PC-3 (cell line): ENCODE data around the gene ISY1. TPM values are rescaled to one million over a fixed set of nuclear protein-coding genes. Genes with fewer than 3 reads are reported as not detected.

Experiments
- ATAC-seq: fragments of 200-7000 bp; cut with Tn5 transposase; 2 replicates; pipeline ENCODE4 v1.9.1; 2020; ENCODE audit warnings: mild to moderate bottlenecking, moderate library complexity
- BruUV-seq: library from RNA; stranded (reverse); fragments of 400-500 nt; replicated peaks from 2 replicates; lab custom pipeline; 2021; lab: Mats Ljungman, UMichigan
- CTCF ChIA-PET: fragments of 300-600 bp; sonication (Branson Sonifier 250); formaldehyde crosslinking; loops from one replicate; lab custom pipeline; 2022; ENCODE audit warnings: antibody characterized with exemption; lab: Charles Lee
- POLR2A ChIA-PET: fragments of 300-600 bp; sonication (Branson Sonifier 250); formaldehyde crosslinking; loops from one replicate; lab custom pipeline; 2022; ENCODE audit warnings: antibody characterized with exemption; ENCODE audit not compliant: unreplicated experiment; lab: Charles Lee
- DNase-seq: peaks from one replicate; pipeline ENCODE4 v3.0.0-alpha.2; 2015
- H2AFZ ChIP-seq: fragments of 300-600 bp; sonication (generic); 2 replicates; pipeline ENCODE4 v1.6.0; 2016; ENCODE audit warnings: antibody characterized with exemption, low read length
- H3F3A ChIP-seq: fragments of 300-600 bp; sonication (generic); one replicate; pipeline ENCODE4 v1.6.0; 2017; ENCODE audit warnings: antibody characterized with exemption, low read length, control low read depth, mild to moderate bottlenecking; ENCODE audit not compliant: unreplicated experiment
- H3K27ac ChIP-seq: fragments of 300-600 bp; sonication (generic); 2 replicates; pipeline ENCODE4 v1.5.1; 2016; ENCODE audit warnings: mild to moderate bottlenecking, low read length
- H3K27me3 ChIP-seq: fragments of 300-600 bp; sonication (generic); 2 replicates; pipeline ENCODE4 v1.6.1; 2016; ENCODE audit warnings: low read length, mixed read lengths
- H3K36me3 ChIP-seq: fragments of 300-600 bp; sonication (generic); 2 replicates; pipeline ENCODE4 v1.6.1; 2016; ENCODE audit warnings: low read depth, mixed run types, low read length, mixed read lengths
- H3K4me1 ChIP-seq: fragments of 300-600 bp; sonication (generic); 2 replicates; pipeline ENCODE4 v1.5.1; 2016; ENCODE audit warnings: low read length; ENCODE audit not compliant: insufficient read depth
- H3K4me2 ChIP-seq: fragments of 300-600 bp; sonication (generic); 2 replicates; pipeline ENCODE4 v1.6.0; 2016; ENCODE audit warnings: low read length
- H3K4me3 ChIP-seq: fragments of 300-600 bp; sonication (generic); 2 replicates; pipeline ENCODE4 v1.5.1; 2016; ENCODE audit warnings: mild to moderate bottlenecking, low read length, mixed read lengths
- H3K79me2 ChIP-seq: fragments of 300-600 bp; sonication (generic); 2 replicates; pipeline ENCODE4 v1.6.1; 2017; ENCODE audit warnings: low read length, mixed read lengths
- H3K9ac ChIP-seq: fragments of 300-600 bp; sonication (generic); 2 replicates; pipeline ENCODE4 v1.6.0; 2016; ENCODE audit warnings: mild to moderate bottlenecking, low read length
- H3K9me2 ChIP-seq: fragments of 300-600 bp; sonication (generic); replicated peaks from 2 replicates; pipeline ENCODE4 v1.6.1; 2016; ENCODE audit warnings: mixed run types, low read length, mixed read lengths
- H3K9me3 ChIP-seq: fragments of 300-600 bp; sonication (generic); 2 replicates; pipeline ENCODE4 v1.6.1; 2016; ENCODE audit warnings: low read length, mixed read lengths
- H4K20me1 ChIP-seq: fragments of 300-600 bp; sonication (generic); 2 replicates; pipeline ENCODE4 v1.6.1; 2016; ENCODE audit warnings: low read length, mixed read lengths
- EZH2 ChIP-seq: fragments of 300-600 bp; sonication (generic); IDR thresholded peaks from one replicate; pipeline ENCODE4 v1.6.1; 2017; ENCODE audit warnings: antibody characterized with exemption, mild to moderate bottlenecking, low read length; ENCODE audit not compliant: unreplicated experiment
- EZH2phosphoT487 ChIP-seq: fragments of 300-600 bp; sonication (generic); IDR thresholded peaks from 2 replicates; pipeline ENCODE4 v1.6.1; 2018; ENCODE audit warnings: mild to moderate bottlenecking, antibody characterized with exemption, low read length, borderline replicate concordance
- intact Hi-C: fragments of 100-400 bp; cut with micrococcal nuclease; formaldehyde crosslinking; loops from 2 replicates; pipeline ENCODE4 v1.9.0; 2023
- total RNA-seq: library from RNA; depleted of rRNA; stranded (reverse); fragments of >200 nt; gene quantifications from 2 replicates; pipeline ENCODE4 v1.2.3, GENCODE V29; 2014
- TF ChIP-seq, protein P1 (sequence below): fragments of 300-600 bp; sonication (generic); conservative IDR thresholded peaks from 2 replicates; pipeline ENCODE4 v1.5.1; 2017; ENCODE audit warnings: antibody characterized with exemption, low read depth, mild to moderate bottlenecking, low read length

ISY1 gene
- total RNA-seq, 1 experiment from 2014 or later, result 18.1 TPM

DNA sequence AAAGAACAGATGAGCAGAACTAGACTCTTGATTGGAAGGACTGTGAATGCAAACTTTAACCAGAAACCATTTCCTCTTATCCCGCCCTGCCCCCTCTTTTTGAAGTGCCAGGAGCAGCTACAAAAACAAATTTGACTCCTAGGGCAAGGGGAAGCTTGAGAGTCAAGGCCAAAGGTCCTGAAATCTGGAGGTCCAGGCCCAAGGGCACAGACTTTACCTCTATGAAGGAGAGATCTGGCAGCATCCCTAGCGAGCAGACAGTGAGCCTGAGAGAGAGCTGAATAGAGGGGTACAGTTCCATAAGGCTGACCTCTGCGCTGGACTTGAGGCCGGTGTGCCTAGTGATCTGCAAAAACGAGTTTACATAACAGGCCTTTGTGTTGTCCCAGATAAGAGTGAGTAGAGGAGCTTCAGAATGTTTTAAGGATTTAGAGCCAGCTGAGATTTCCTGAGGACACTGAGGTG, 44.3 kb downstream of the ISY1 start:
- ATAC-seq (no peak), DNase-seq (no peak)
- Histone ChIP-seq H3K9me2 (no peaks in the 10 kb centered on the region), H3K4me3 (no peak overlapping the region), H3F3A (no peaks in the 10 kb centered on the region), H2AFZ (no peak overlapping the region), H3K27ac (no peak overlapping the region), H4K20me1 (no peaks in the 10 kb centered on the region), H3K4me2 (no peak overlapping the region), H3K4me1 (peaks cover 16% of the 10 kb centered on the region), H3K27me3 (no peaks in the 10 kb centered on the region), H3K79me2 (peaks cover 39% of the 10 kb centered on the region), H3K9ac (no peak overlapping the region), H3K36me3 (no peaks in the 10 kb centered on the region), H3K9me3 (no peaks in the 10 kb centered on the region)
- CTCF ChIA-PET, result no interaction called here
- no TSS peak for BruUV-seq
- POLR2A ChIA-PET, result no interaction called here
- intact Hi-C loops, result no loop called here
- TF ChIP-seq EZH2phosphoT487, result no peak
- TF ChIP-seq, protein P1, sequence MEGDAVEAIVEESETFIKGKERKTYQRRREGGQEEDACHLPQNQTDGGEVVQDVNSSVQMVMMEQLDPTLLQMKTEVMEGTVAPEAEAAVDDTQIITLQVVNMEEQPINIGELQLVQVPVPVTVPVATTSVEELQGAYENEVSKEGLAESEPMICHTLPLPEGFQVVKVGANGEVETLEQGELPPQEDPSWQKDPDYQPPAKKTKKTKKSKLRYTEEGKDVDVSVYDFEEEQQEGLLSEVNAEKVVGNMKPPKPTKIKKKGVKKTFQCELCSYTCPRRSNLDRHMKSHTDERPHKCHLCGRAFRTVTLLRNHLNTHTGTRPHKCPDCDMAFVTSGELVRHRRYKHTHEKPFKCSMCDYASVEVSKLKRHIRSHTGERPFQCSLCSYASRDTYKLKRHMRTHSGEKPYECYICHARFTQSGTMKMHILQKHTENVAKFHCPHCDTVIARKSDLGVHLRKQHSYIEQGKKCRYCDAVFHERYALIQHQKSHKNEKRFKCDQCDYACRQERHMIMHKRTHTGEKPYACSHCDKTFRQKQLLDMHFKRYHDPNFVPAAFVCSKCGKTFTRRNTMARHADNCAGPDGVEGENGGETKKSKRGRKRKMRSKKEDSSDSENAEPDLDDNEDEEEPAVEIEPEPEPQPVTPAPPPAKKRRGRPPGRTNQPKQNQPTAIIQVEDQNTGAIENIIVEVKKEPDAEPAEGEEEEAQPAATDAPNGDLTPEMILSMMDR, result no peak
- no peak for TF ChIP-seq EZH2

DNA sequence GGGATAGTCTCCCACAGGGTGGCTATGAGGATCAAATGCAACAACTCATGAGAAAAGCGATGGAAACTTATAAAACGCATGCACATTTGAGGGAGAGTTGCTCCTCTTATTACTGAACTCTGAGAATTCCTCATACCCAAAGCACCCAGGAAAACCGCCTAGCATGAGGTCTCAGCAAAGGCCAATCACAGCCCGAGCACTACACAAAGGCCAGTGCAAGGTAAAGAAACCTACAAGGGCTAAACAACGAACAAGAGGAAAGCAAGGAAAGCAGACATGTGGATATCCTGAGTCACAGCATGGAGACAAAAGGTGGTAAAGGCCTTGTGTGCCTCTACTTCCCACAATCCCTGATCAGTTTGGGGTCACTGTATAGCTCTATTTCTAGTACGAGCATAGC, 46.4 kb downstream of the ISY1 start:
- no peak for DNase-seq
- H4K20me1 ChIP-seq, result no peaks in the 10 kb centered on the region

More for the DNA sequence above, 46.4 kb downstream of the ISY1 start:
- ATAC-seq, result no peak
- Histone ChIP-seq H3F3A (no peaks in the 10 kb centered on the region), H2AFZ (no peak overlapping the region), H3K9me3 (no peaks in the 10 kb centered on the region), H3K27me3 (no peaks in the 10 kb centered on the region), H3K36me3 (no peaks in the 10 kb centered on the region), H3K4me1 (peaks cover 9% of the 10 kb centered on the region), H3K27ac (no peak overlapping the region), H3K79me2 (peaks cover 31% of the 10 kb centered on the region), H3K4me2 (no peak overlapping the region), H3K9me2 (no peaks in the 10 kb centered on the region), H3K4me3 (no peak overlapping the region), H3K9ac (no peak overlapping the region)
- CTCF ChIA-PET, result no interaction called here
- no peak for TF ChIP-seq EZH2phosphoT487
- no peak for TF ChIP-seq EZH2
- TF ChIP-seq, protein P1, result no peak
- no TSS peak for BruUV-seq
- POLR2A ChIA-PET, result no interaction called here
- intact Hi-C loops, result no loop called here
